HEK293 (cell line): Measurements from ENCODE around the gene SMARCD3.

Source experiments
- CTCF ChIP-seq: fragments of 450-650 bp; formaldehyde crosslinking; IDR thresholded peaks from 2 replicates; pipeline ENCODE4 v1.5.1; 2016; ENCODE audit warnings: missing biosample characterization, missing genetic modification characterization
- KLF1 ChIP-seq: fragments of 450-650 bp; formaldehyde crosslinking; IDR thresholded peaks from 2 replicates; pipeline ENCODE4 v1.5.1; 2016; ENCODE audit warnings: missing biosample characterization, missing genetic modification characterization
- PRDM10 ChIP-seq: fragments of 450-650 bp; formaldehyde crosslinking; IDR thresholded peaks from 2 replicates; pipeline ENCODE4 v1.5.1; 2016; ENCODE audit warnings: missing biosample characterization, missing genetic modification characterization
- YY1 ChIP-seq: fragments of 450-650 bp; formaldehyde crosslinking; IDR thresholded peaks from 2 replicates; pipeline ENCODE4 v1.5.1; 2018; ENCODE audit warnings: missing biosample characterization, missing genetic modification characterization
- ZBTB7A ChIP-seq: fragments of 450-650 bp; formaldehyde crosslinking; IDR thresholded peaks from 2 replicates; pipeline ENCODE4 v1.5.1; 2016; ENCODE audit warnings: low read depth, missing biosample characterization, missing genetic modification characterization
- TF ChIP-seq, protein P1 (sequence below): fragments of 450-650 bp; formaldehyde crosslinking; conservative IDR thresholded peaks from 2 replicates; pipeline ENCODE4 v1.5.1; 2016; ENCODE audit warnings: low read depth, missing biosample characterization, missing genetic modification characterization
- TF ChIP-seq, protein P2 (sequence below): fragments of 450-650 bp; formaldehyde crosslinking; optimal IDR thresholded peaks from 2 replicates; pipeline ENCODE3; 2016; ENCODE audit warnings: missing biosample characterization, mild to moderate bottlenecking, missing genetic modification characterization
- TF ChIP-seq, protein P3 (sequence below): fragments of 450-650 bp; formaldehyde crosslinking; IDR thresholded peaks from 2 replicates; pipeline ENCODE4 v1.5.1; 2016; ENCODE audit warnings: missing biosample characterization, missing genetic modification characterization

DNA sequence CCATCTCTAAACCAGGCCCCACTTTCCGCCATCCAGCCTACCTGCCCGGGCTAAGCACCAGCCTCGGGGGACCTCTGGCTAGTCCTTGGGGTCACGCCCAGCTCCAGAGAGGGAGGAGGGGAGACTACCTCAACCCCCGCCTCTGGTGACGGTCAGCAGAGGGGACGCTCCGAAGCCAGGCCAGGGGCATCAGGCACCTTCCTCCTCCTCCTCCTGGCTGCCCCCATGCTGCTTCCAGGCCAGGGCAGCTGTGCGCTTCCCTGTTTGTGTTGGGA is 4.0 kb upstream of the SMARCD3 start:
- TF ChIP-seq, protein P1, sequence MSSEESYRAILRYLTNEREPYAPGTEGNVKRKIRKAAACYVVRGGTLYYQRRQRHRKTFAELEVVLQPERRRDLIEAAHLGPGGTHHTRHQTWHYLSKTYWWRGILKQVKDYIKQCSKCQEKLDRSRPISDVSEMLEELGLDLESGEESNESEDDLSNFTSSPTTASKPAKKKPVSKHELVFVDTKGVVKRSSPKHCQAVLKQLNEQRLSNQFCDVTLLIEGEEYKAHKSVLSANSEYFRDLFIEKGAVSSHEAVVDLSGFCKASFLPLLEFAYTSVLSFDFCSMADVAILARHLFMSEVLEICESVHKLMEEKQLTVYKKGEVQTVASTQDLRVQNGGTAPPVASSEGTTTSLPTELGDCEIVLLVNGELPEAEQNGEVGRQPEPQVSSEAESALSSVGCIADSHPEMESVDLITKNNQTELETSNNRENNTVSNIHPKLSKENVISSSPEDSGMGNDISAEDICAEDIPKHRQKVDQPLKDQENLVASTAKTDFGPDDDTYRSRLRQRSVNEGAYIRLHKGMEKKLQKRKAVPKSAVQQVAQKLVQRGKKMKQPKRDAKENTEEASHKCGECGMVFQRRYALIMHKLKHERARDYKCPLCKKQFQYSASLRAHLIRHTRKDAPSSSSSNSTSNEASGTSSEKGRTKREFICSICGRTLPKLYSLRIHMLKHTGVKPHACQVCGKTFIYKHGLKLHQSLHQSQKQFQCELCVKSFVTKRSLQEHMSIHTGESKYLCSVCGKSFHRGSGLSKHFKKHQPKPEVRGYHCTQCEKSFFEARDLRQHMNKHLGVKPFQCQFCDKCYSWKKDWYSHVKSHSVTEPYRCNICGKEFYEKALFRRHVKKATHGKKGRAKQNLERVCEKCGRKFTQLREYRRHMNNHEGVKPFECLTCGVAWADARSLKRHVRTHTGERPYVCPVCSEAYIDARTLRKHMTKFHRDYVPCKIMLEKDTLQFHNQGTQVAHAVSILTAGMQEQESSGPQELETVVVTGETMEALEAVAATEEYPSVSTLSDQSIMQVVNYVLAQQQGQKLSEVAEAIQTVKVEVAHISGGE (tag by site-specific recombination), result no peak
- TF ChIP-seq, protein P2, sequence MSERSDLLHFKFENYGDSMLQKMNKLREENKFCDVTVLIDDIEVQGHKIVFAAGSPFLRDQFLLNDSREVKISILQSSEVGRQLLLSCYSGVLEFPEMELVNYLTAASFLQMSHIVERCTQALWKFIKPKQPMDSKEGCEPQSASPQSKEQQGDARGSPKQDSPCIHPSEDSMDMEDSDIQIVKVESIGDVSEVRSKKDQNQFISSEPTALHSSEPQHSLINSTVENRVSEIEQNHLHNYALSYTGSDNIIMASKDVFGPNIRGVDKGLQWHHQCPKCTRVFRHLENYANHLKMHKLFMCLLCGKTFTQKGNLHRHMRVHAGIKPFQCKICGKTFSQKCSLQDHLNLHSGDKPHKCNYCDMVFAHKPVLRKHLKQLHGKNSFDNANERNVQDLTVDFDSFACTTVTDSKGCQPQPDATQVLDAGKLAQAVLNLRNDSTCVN (tag by site-specific recombination), result no peak
- TF ChIP-seq, protein P3, sequence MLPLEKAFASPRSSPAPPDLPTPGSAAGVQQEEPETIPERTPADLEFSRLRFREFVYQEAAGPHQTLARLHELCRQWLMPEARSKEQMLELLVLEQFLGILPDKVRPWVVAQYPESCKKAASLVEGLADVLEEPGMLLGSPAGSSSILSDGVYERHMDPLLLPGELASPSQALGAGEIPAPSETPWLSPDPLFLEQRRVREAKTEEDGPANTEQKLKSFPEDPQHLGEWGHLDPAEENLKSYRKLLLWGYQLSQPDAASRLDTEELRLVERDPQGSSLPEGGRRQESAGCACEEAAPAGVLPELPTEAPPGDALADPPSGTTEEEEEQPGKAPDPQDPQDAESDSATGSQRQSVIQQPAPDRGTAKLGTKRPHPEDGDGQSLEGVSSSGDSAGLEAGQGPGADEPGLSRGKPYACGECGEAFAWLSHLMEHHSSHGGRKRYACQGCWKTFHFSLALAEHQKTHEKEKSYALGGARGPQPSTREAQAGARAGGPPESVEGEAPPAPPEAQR (tag by site-specific recombination), result no peak
- TF ChIP-seq CTCF (tag by site-specific recombination) (no peak), KLF1 (tag by site-specific recombination) (no peak), YY1 (tag by site-specific recombination) (no peak), ZBTB7A (tag by site-specific recombination) (no peak), PRDM10 (no peak)
